Measurements from ENCODE around the gene MAEA.

- TF ChIP-seq MAX (IDR thresholded peaks at IDR 0.05; ENCODE audit: low read depth, low read length), result no peak
- TF ChIP-seq POLR2A (IDR thresholded peaks at IDR 0.05; ENCODE audit: extremely low read depth, insufficient read length), result no peak
- TF ChIP-seq CTCF (IDR thresholded peaks at IDR 0.05; ENCODE audit: low read depth, low read length), result no peak
Observed at GRCh38 chr4:1340181-1340747, 50.6 kb downstream of the MAEA start.

Measured in NB4 (cell line).